HepG2 (cell line): ENCODE results near the gene MAGIX. TPM values are rescaled to one million over a fixed set of nuclear protein-coding genes. Genes with fewer than 3 reads are reported as not detected.

Source experiments
- ATAC-seq: fragments of 200-7000 bp; cut with Tn5 transposase; 3 replicates; pipeline ENCODE4 v1.9.1; 2020; ENCODE audit warnings: mild to moderate bottlenecking, moderate library complexity
- BruUV-seq: library from RNA; stranded (reverse); fragments of 400-500 nt; replicated peaks from 2 replicates; lab custom pipeline; 2021; lab: Mats Ljungman, UMichigan
- CTCF ChIA-PET: fragments of 300-600 bp; formaldehyde crosslinking; extraction: SDS; loops from one replicate; lab custom pipeline; 2021; ENCODE audit warnings: low total read pairs, inconsistent platforms, low intra/inter-chr PET ratio; lab: Yijun Ruan, JAX
- POLR2A ChIA-PET: fragments of 350-600 bp; sonication (Branson Sonifier 250); formaldehyde crosslinking; loops from one replicate; lab custom pipeline; 2020; ENCODE audit warnings: antibody characterized with exemption, inconsistent platforms; lab: Yijun Ruan, JAX
- DNase-seq: peaks from one replicate; pipeline ENCODE4 v3.0.0-alpha.2; 2015; ENCODE audit warnings: low spot score
- FAIRE-seq: peaks from 3 replicates; lab custom pipeline; 2011; peaks lifted over from hg19 to GRCh38; lab: Jason Lieb, UNC
- H2AFZ ChIP-seq: one replicate; pipeline ENCODE4 v1.6.1; 2011; ENCODE audit warnings: low read length, inconsistent platforms
- H3K27ac ChIP-seq: fragments of 300-600 bp; 3 replicates; pipeline ENCODE4 v1.8.0; 2011; ENCODE audit warnings: mixed run types, mild to moderate bottlenecking, mixed read lengths, low read length, inconsistent platforms; ENCODE audit not compliant: insufficient read depth; ENCODE audit errors: extremely low read length
- H3K27me3 ChIP-seq, 2 experiments: fragments of 200-600 bp in 1 of 2; 2 replicates in 1 of 2; 3 replicates in 1 of 2; pipeline versions ENCODE4 v1.6.0 to v1.8.0; 2011; ENCODE audit warnings: low read length in 2 of 2, mild to moderate bottlenecking in 2 of 2, moderate library complexity in 2 of 2, inconsistent platforms in 1 of 2; ENCODE audit not compliant: insufficient read depth in 2 of 2, control insufficient read depth in 1 of 2
- H3K36me3 ChIP-seq, 2 experiments: fragments of 200-600 bp in 1 of 2; replicated peaks in 1 of 2; 2 replicates in 1 of 2; 3 replicates in 1 of 2; pipeline versions ENCODE4 v1.5.1 to v1.8.0; 2011; ENCODE audit warnings: low read length in 2 of 2, inconsistent platforms in 1 of 2; ENCODE audit not compliant: insufficient read depth in 2 of 2, control insufficient read depth in 1 of 2
- H3K4me1 ChIP-seq: 2 replicates; pipeline ENCODE4 v1.5.1; 2012; ENCODE audit warnings: low read length, inconsistent platforms; ENCODE audit not compliant: insufficient read depth
- H3K4me2 ChIP-seq: 2 replicates; pipeline ENCODE4 v1.6.0; 2011; ENCODE audit warnings: low read depth, low read length, inconsistent platforms
- H3K4me3 ChIP-seq, 3 experiments: fragments of 200-600 bp in 1 of 3; sonication (generic), shearing (Covaris generic) in 1 of 3; replicated peaks in 1 of 3; 2 replicates each; pipeline ENCODE4 v1.5.1; 2011 to 2016; ENCODE audit warnings: low read length in 3 of 3, inconsistent platforms in 2 of 3, low read depth in 2 of 3, mild to moderate bottlenecking in 2 of 3, control low read depth in 1 of 3, mixed read lengths in 1 of 3; ENCODE audit not compliant: insufficient read depth in 1 of 3
- H3K79me2 ChIP-seq: one replicate; pipeline ENCODE4 v1.6.1; 2011; ENCODE audit warnings: low read length, inconsistent platforms; ENCODE audit not compliant: insufficient read depth
- H3K9ac ChIP-seq: 2 replicates; pipeline ENCODE4 v1.6.0; 2011; ENCODE audit warnings: mild to moderate bottlenecking, low read depth, low read length, inconsistent platforms; ENCODE audit not compliant: insufficient read depth
- H3K9me3 ChIP-seq: 2 replicates; pipeline ENCODE4 v1.5.1; 2012; ENCODE audit warnings: mild to moderate bottlenecking, low read length
- H4K20me1 ChIP-seq: 2 replicates; pipeline ENCODE4 v1.6.0; 2011; ENCODE audit warnings: inconsistent platforms, mild to moderate bottlenecking, low read length, moderate library complexity; ENCODE audit not compliant: insufficient read depth
- ATF7 ChIP-seq, 2 experiments: fragments of 450-650 bp in 1 of 2; sonication (generic) in 1 of 2; formaldehyde crosslinking in 1 of 2; IDR thresholded peaks; 2 replicates each; pipeline versions ENCODE4 v1.4.0 to v1.6.1; 2016 to 2020; ENCODE audit warnings: antibody characterized with exemption in 1 of 2, mild to moderate bottlenecking in 1 of 2, missing genetic modification reagents in 1 of 2
- BCLAF1 ChIP-seq: fragments of 450-650 bp; IDR thresholded peaks from 2 replicates; pipeline ENCODE4 v1.6.1; 2017; ENCODE audit warnings: mild to moderate bottlenecking
- DMAP1 ChIP-seq: IDR thresholded peaks from 2 replicates; pipeline ENCODE4 v1.6.1; 2016
- HMG20A ChIP-seq: IDR thresholded peaks from 2 replicates; pipeline ENCODE4 v1.6.1; 2016; ENCODE audit warnings: borderline replicate concordance
- ISX ChIP-seq: sonication (generic); formaldehyde crosslinking; conservative IDR thresholded peaks from 2 replicates; pipeline ENCODE4 v1.5.0; 2020; ENCODE audit warnings: missing genetic modification reagents
- KAT2B ChIP-seq: fragments of 150-350 bp; IDR thresholded peaks from 2 replicates; pipeline ENCODE4 v1.6.1; 2014; ENCODE audit warnings: low read depth, low read length, borderline replicate concordance
- MAFF ChIP-seq: IDR thresholded peaks from 2 replicates; pipeline ENCODE4 v1.6.1; 2011; ENCODE audit warnings: low read depth, low read length, improper control_type of control experiment
- MED1 ChIP-seq: sonication (generic); formaldehyde crosslinking; IDR thresholded peaks from 2 replicates; pipeline ENCODE4 v1.4.0; 2020; ENCODE audit warnings: missing genetic modification reagents
- NR1H2 ChIP-seq: sonication (generic); formaldehyde crosslinking; IDR thresholded peaks from 2 replicates; pipeline ENCODE4 v1.8.1; 2022; ENCODE audit warnings: low read depth, missing genetic modification reagents, borderline replicate concordance
- TEAD2 ChIP-seq: sonication (generic); formaldehyde crosslinking; IDR thresholded peaks from 2 replicates; pipeline ENCODE4 v1.9.0; 2021; ENCODE audit warnings: missing genetic modification reagents
- ZFAT ChIP-seq: sonication (generic); formaldehyde crosslinking; conservative IDR thresholded peaks from 2 replicates; pipeline ENCODE4 v1.8.1; 2023; ENCODE audit warnings: missing genetic modification reagents, inconsistent platforms
- ZHX1 ChIP-seq: sonication (generic); formaldehyde crosslinking; IDR thresholded peaks from 2 replicates; pipeline ENCODE4 v1.8.1; 2022; ENCODE audit warnings: low read depth, mild to moderate bottlenecking, missing genetic modification reagents
- ZNF253 ChIP-seq: sonication (generic); formaldehyde crosslinking; IDR thresholded peaks from 2 replicates; pipeline ENCODE4 v1.8.0; 2022; ENCODE audit warnings: mild to moderate bottlenecking, missing genetic modification reagents, borderline replicate concordance
- ZNF3 ChIP-seq: IDR thresholded peaks from 2 replicates; pipeline ENCODE4 v1.7.0; 2017; ENCODE audit warnings: inconsistent platforms
- ZNF326 ChIP-seq: sonication (generic); formaldehyde crosslinking; IDR thresholded peaks from 2 replicates; pipeline ENCODE4 v1.4.0; 2020; ENCODE audit warnings: missing genetic modification reagents, borderline replicate concordance
- ZNF33A ChIP-seq: sonication (generic); formaldehyde crosslinking; IDR thresholded peaks from 2 replicates; pipeline ENCODE4 v1.5.1; 2020; ENCODE audit warnings: missing genetic modification reagents, mild to moderate bottlenecking, moderate library complexity, borderline replicate concordance
- ZNF512 ChIP-seq: sonication (generic); formaldehyde crosslinking; IDR thresholded peaks from 2 replicates; pipeline ENCODE4 v1.4.0; 2020; ENCODE audit warnings: mild to moderate bottlenecking, missing genetic modification reagents
- ZNF709 ChIP-seq: sonication (generic); formaldehyde crosslinking; IDR thresholded peaks from 2 replicates; pipeline ENCODE4 v1.5.0; 2020; ENCODE audit warnings: mild to moderate bottlenecking, missing genetic modification reagents
- WGBS: methylation state at CpG from one replicate; pipeline ENCODE4 v1.1.6; 2017; ENCODE audit warnings: low lambda C conversion rate; 5-methylcytosine and 5-hydroxymethylcytosine counted together
- in situ Hi-C: cut with HindIII; loops from 2 replicates; pipeline ENCODE4 v1.10.0; 2017; ENCODE audit warnings: low pct_unique_long_range_greater_than_20kb; ENCODE audit not compliant: extremely low pct_ligation_motif_present
- intact Hi-C: fragments of 100-400 bp; cut with micrococcal nuclease; formaldehyde crosslinking; loops from one replicate; pipeline ENCODE4 v1.10.0; 2022; ENCODE audit not compliant: unreplicated experiment
- polyA plus RNA-seq, 8 experiments: library from polyadenylated mRNA; depleted of rRNA in 3 of 8; stranded (reverse) in 7 of 8; unstranded in 1 of 8; fragments of >200 nt; fragmentation: Illumina TruSeq in 4 of 8; extraction: Trizol in 4 of 8; gene quantifications; 2 replicates each; pipeline versions ENCODE4 v1.2.1 to v1.2.3, GENCODE V29; 2011 to 2016; ENCODE audit warnings: low read depth in 4 of 8, missing spikeins in 1 of 8, mixed read lengths in 1 of 8; ENCODE audit not compliant: insufficient read depth in 1 of 8
- total RNA-seq, 5 experiments: library from RNA; depleted of rRNA; stranded (reverse); fragments of >200 nt; fragmentation: Illumina TruSeq; extraction: Trizol; gene quantifications; 2 replicates each; pipeline ENCODE4 v1.2.3, GENCODE V29; 2016; ENCODE audit warnings: low read depth in 1 of 5

Gene MAGIX
- total and polyA plus RNA-seq, 2 of the 13 experiments (the other 11 are each of a cell fraction or from before 2014, with no cell fraction given): 0.63 to 1.2 TPM

- TF ChIP-seq ZNF253 (CRISPR knock-in tag) (no peak), ATF7 (IDR thresholded peaks at IDR 0.05) (peak; percentile 86), ATF7 (CRISPR knock-in tag; IDR thresholded peaks at IDR 0.05) (no peak), BCLAF1 (no peak), ZNF709 (no peak), NR1H2 (CRISPR knock-in tag) (no peak), ZNF512 (CRISPR knock-in tag) (no peak)
These were observed 50.3 kb downstream of the MAGIX start (continued) for GRCh38 chrX:49212861-49213260.

GRCh38 chrX:49214416-49214815 is 51.9 kb downstream of the MAGIX start:
- no peaks in the 10 kb centered on the region for H3K9me3 ChIP-seq
- no peaks in the 10 kb centered on the region for H3K36me3 ChIP-seq
- H3K4me3 ChIP-seq: no peak overlapping the region
- no peaks in the 10 kb centered on the region for H3K79me2 ChIP-seq
- in situ Hi-C loops (no loop called here), intact Hi-C loops (no loop called here)
- no peaks in the 10 kb centered on the region for H4K20me1 ChIP-seq
- POLR2A ChIA-PET: no interaction called here
- H3K4me1 ChIP-seq: no peaks in the 10 kb centered on the region
- no peak overlapping the region for H3K9ac ChIP-seq
- WGBS: 0% methylated on average over 2 of the region's 2 CpGs
- no peak overlapping the region for H3K27ac ChIP-seq
- DNase-seq (no peak), ATAC-seq (no peak), FAIRE-seq (no peak)
- no peak overlapping the region for H2AFZ ChIP-seq
- no TSS peak for BruUV-seq
- H3K4me2 ChIP-seq: no peak overlapping the region
- CTCF ChIA-PET: no interaction called here
- no peaks in the 10 kb centered on the region for H3K27me3 ChIP-seq
- no peak for TF ChIP-seq ISX (CRISPR knock-in tag)
- no peak for TF ChIP-seq ZNF326 (CRISPR knock-in tag)
- no peak for TF ChIP-seq DMAP1 (CRISPR knock-in tag)
- no peak for TF ChIP-seq TEAD2
- TF ChIP-seq ZNF3 (CRISPR knock-in tag): no peak
- TF ChIP-seq ZFAT: no peak
- no peak for TF ChIP-seq KAT2B
- TF ChIP-seq ZNF33A (CRISPR knock-in tag): no peak
- no peak for TF ChIP-seq ZHX1 (CRISPR knock-in tag)
- no peak for TF ChIP-seq MED1
- TF ChIP-seq MAFF: no peak
- TF ChIP-seq HMG20A (CRISPR knock-in tag): no peak
